GM18868 (cell line): Measurements from ENCODE around the gene ST6GAL2.

ENCODE experiments used
- ATAC-seq: cut with Tn5 transposase; IDR thresholded peaks from one replicate; pipeline ENCODE4 v1.9.1; 2021; ENCODE audit warnings: mild to moderate bottlenecking, moderate library complexity; ENCODE audit not compliant: unreplicated experiment

ST6GAL2 gene

GRCh38 chr2:106864051-106864450, 21.9 kb downstream of the ST6GAL2 start:
- no peak for ATAC-seq

GRCh38 chr2:106863387-106863786, 22.6 kb downstream of the ST6GAL2 start:
- no peak for ATAC-seq

- ATAC-seq = no peak
Measured at GRCh38 chr2:106859498-106859897, 26.5 kb downstream of the ST6GAL2 start.

GRCh38 chr2:106858810-106859209, 27.2 kb downstream of the ST6GAL2 start:
- no peak for ATAC-seq

- no peak for ATAC-seq
Measured at GRCh38 chr2:106857882-106858478, 28.0 kb downstream of the ST6GAL2 start.

GRCh38 chr2:106853631-106854030, 32.3 kb downstream of the ST6GAL2 start:
- no peak for ATAC-seq

DNA sequence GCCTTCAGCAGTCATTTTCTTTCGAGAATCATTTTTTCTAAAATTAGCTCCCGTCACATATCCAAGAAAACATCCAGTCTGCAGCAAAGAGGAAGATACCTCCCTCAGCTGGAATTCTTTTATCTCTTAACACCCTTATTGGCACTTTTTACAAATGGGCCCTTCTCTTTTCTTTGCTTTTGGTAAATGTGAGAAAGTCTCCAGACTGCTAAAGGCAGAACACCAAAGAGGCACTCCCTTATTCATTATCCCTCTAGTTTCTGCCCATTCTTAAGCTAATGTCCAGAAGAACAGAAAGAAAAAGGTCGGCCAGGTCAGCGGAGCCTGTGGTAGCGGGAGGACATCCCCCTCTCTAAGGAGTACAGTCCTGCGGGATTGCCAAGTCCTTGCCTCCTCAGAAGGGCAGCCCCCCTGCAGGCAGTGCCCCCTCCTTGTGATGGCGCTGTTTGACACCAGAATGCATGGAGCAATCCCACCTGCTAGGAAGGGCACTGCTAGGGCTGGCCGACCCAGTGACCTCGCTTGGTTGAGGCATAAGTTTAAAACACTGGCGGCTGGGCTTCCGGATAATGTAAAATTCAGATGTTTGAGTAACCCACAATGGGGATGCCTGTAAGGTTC, 34.0 kb downstream of the ST6GAL2 start:
- no peak for ATAC-seq

- ATAC-seq = no peak
Measured at GRCh38 chr2:106851087-106851874, 34.7 kb downstream of the ST6GAL2 start.

DNA sequence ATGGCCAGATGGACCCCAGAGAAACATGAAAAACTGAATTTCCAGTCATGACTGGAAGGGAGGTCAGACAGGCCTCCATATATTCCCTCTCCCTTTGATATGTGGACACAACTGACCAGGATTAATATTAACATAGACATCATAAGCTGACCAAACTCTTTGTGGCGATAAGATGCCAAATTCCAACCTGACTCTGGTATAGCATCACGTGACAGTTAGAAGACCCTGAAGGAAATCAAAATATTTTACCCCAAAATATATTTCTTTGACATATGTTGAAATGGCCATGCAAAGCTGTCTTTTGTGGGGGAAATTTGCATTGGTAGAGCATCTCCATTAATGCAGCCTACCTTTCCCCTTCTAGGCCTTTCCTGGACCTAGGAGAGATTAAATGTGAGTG, 36.7 kb downstream of the ST6GAL2 start:
- ATAC-seq = no peak

DNA sequence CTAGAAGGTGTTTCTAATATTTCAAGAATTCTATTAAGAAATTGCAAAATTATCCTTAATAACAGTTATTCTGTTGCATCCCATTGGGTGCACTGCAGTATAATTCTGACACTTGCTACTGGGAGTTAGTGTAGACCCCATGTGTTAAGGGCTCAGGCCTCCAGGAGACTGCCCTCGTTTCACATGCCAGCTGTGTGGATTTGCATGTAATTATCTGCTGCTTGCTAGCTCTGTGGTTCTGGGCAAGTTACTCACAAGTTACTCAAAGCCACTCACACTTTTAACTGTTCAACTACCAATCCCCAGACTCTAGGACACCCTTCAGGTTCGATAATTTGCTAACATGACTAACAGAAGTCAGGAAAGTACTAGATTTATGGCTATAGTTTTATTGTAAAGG, 38.6 kb downstream of the ST6GAL2 start:
- no peak for ATAC-seq

GRCh38 chr2:106845716-106846115, 40.3 kb downstream of the ST6GAL2 start:
- ATAC-seq = no peak

- no peak for ATAC-seq
Measured at GRCh38 chr2:106843910-106844250, 42.1 kb downstream of the ST6GAL2 start.

GRCh38 chr2:106843001-106843909, 42.7 kb downstream of the ST6GAL2 start:
- ATAC-seq = no peak

GRCh38 chr2:106841886-106842645, 43.9 kb downstream of the ST6GAL2 start:
- no peak for ATAC-seq

- ATAC-seq = no peak
Measured at GRCh38 chr2:106840818-106841217, 45.1 kb downstream of the ST6GAL2 start.

- no peak for ATAC-seq
Measured at GRCh38 chr2:106839849-106840595, 45.9 kb downstream of the ST6GAL2 start.

- ATAC-seq = no peak
Measured at GRCh38 chr2:106833256-106833655, 52.7 kb downstream of the ST6GAL2 start.

- no peak for ATAC-seq
Measured at GRCh38 chr2:106831816-106832569, 54.0 kb downstream of the ST6GAL2 start.

- no peak for ATAC-seq
Measured at GRCh38 chr2:106831241-106831640, 54.7 kb downstream of the ST6GAL2 start.
